Measurements from ENCODE around the gene MCU.

DNA sequence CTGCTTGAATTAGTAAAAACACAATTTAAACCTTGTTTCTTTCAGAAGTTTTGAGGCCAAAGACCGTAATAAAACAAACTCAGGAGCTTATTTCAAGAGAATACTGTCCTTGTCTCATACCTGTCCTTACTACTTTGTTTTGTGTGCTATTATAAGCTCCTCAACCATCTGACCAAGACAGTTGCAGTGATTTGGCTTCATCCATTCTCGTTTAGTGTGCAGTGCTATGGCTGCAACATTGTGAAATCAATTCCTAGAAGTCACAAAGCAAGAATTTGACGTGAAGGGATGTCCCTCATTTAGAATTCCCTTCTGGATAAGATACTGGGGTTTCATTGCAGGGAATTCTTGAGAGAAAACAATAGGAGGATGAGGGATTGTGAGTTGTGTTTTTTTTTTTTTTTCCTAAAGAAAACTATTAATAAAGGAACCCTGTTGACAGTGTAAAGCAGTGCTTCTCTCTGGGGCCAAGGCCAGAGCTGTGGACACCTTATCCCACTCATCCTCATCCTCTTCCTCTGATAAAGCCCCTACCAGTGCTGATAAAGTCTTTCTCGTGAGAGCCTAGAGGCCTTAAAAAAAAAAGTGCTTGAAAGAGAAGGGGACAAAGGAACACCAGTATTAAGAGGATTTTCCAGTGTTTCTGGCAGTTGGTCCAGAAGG is 201.3 kb downstream of the MCU start, which contains the start of gene OIT3:
- TF ChIP-seq, protein P1, sequence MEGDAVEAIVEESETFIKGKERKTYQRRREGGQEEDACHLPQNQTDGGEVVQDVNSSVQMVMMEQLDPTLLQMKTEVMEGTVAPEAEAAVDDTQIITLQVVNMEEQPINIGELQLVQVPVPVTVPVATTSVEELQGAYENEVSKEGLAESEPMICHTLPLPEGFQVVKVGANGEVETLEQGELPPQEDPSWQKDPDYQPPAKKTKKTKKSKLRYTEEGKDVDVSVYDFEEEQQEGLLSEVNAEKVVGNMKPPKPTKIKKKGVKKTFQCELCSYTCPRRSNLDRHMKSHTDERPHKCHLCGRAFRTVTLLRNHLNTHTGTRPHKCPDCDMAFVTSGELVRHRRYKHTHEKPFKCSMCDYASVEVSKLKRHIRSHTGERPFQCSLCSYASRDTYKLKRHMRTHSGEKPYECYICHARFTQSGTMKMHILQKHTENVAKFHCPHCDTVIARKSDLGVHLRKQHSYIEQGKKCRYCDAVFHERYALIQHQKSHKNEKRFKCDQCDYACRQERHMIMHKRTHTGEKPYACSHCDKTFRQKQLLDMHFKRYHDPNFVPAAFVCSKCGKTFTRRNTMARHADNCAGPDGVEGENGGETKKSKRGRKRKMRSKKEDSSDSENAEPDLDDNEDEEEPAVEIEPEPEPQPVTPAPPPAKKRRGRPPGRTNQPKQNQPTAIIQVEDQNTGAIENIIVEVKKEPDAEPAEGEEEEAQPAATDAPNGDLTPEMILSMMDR (IDR thresholded peaks at IDR 0.05), result no peak
- no peak for TF ChIP-seq EZH2 (IDR thresholded peaks at IDR 0.05; ENCODE audit: borderline replicate concordance, insufficient read depth, low read depth, low read length, poor library complexity, severe bottlenecking)

Data from B cell (primary cell).